Upper lobe of right lung (tissue), 1 donor: ENCODE measurements around the gene NMNAT3. TPM values are rescaled to one million over a fixed set of nuclear protein-coding genes. Genes with fewer than 3 reads are reported as not detected.
A peak's percentile ranks its signal among the peaks of the same experiment; 100 is the strongest.

Experiments
- ATAC-seq: fragments of 200-7000 bp; cut with Tn5 transposase; one replicate; pipeline ENCODE4 v1.9.1; 2020; ENCODE audit warnings: mild to moderate bottlenecking, moderate library complexity
- DNase-seq: peaks from one replicate; pipeline ENCODE4 v3.0.0-alpha.2; 2020
- H3K27ac ChIP-seq: fragments of 200-600 bp; one replicate; pipeline ENCODE4 v1.8.0; 2022
- H3K27me3 ChIP-seq: fragments of 200-600 bp; one replicate; pipeline ENCODE4 v1.8.0; 2022; ENCODE audit warnings: mild to moderate bottlenecking
- H3K36me3 ChIP-seq: fragments of 200-600 bp; one replicate; pipeline ENCODE4 v1.8.0; 2022
- H3K4me1 ChIP-seq: fragments of 200-600 bp; one replicate; pipeline ENCODE4 v1.8.0; 2022
- H3K4me3 ChIP-seq: fragments of 200-600 bp; one replicate; pipeline ENCODE4 v1.8.0; 2022; ENCODE audit warnings: mild to moderate bottlenecking
- H3K9me3 ChIP-seq: fragments of 200-600 bp; one replicate; pipeline ENCODE4 v1.8.0; 2022
- CTCF ChIP-seq: fragments of 200-600 bp; IDR thresholded peaks from one replicate; pipeline ENCODE4 v1.8.0; 2022; ENCODE audit warnings: antibody characterized with exemption
- intact Hi-C: fragments of 100-400 bp; cut with DNase I; formaldehyde crosslinking; loops from one replicate; pipeline ENCODE4 v1.11.0; 2022
- total RNA-seq: library from RNA; stranded (reverse); fragmentation: NEBNext Ultra II Directional; extraction: Animal tissue kit (Norgen Biotek cat#: 25700); gene quantifications from one replicate; pipeline ENCODE4 v1.2.1, GENCODE V29; 2021
- donor health status: DM: no; HTN: yes; CAD: no; lungs with severe emphysema.

Gene NMNAT3
- total RNA-seq, 1 donor from 2014 or later, result 4.6 TPM

DNA sequence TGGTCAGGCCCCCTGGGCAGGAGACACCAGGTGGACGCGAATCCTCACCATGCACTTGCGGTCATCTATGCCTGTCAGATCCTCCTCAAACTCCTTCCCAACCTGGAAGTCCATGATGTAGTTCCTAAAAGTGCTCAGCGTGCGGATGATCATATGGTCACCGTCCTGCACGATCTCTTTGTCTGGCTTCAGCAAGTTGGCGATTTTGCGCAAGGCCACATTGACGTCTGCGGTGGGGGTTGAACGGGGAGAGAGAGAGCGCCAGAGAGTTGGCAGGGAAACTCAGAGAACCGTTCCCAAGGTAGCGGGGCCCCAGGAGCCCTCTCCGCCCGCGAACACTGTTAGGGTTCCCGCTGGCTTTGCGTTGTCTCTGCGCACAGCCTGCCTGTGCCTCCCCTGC lies 139.0 kb downstream of the NMNAT3 start:
- intact Hi-C loops, result no loop called here
- no peak for TF ChIP-seq CTCF
- Histone ChIP-seq H3K4me3 (peak overlapping the region; percentile 66), H3K27me3 (no peaks in the 10 kb centered on the region), H3K4me1 (peaks cover 33% of the 10 kb centered on the region), H3K9me3 (no peaks in the 10 kb centered on the region), H3K36me3 (no peaks in the 10 kb centered on the region), H3K27ac (no peak overlapping the region)
- ATAC-seq (peak; percentile 11), DNase-seq (no peak)

DNA sequence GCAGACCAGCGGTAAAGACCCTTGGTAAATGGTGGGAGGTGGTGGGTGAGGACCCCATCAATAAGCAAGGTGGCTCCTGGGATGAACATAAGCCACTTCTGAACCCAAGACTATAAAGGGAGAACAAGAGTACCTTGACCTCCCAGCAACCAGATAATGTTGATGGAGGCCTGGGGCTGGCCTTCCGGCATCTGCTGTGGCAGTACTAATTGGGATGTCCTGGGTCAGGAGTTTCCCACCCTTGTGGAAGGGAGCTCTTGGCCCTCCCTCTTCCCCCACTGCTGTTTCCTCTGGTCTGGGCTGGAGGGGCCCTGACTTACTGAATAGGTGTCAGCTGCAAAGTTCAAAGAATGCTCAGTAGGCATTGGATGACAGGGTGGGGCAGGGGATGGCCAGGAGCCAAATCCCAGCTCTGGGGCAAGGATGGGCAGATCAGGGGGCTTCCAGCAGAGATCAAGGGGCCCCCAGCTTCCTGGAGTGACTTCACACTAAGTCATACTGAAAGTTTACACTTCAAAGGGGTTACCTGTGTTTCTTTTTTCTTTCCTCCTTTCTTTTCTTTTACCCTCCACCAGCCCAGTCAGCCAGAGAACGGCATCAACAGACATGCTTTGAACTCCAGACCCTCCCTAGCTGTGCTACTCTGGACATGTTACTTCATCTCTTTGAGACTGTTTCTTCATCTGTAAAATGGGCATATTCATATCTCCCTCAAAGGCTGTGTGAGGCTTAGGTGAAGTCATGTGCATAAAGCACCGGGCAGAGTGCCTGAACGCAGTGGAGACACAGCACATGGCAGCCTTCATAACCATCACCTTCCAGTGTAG lies 139.8 kb downstream of the NMNAT3 start:
- Histone ChIP-seq H3K36me3 (no peaks in the 10 kb centered on the region), H3K4me1 (peaks cover 34% of the 10 kb centered on the region), H3K4me3 (no peak overlapping the region), H3K27ac (no peak overlapping the region), H3K27me3 (no peaks in the 10 kb centered on the region), H3K9me3 (no peaks in the 10 kb centered on the region)
- intact Hi-C loops, result no loop called here
- TF ChIP-seq CTCF, result no peak
- DNase-seq (no peak), ATAC-seq (no peak)

- H3K9me3 ChIP-seq, result no peaks in the 10 kb centered on the region
- intact Hi-C loops, result no loop called here
- no peak for ATAC-seq
- H3K36me3 ChIP-seq, result no peaks in the 10 kb centered on the region
- no peak for TF ChIP-seq CTCF
- H3K4me3 ChIP-seq, result no peak overlapping the region
- DNase-seq, result no peak
- peaks cover 34% of the 10 kb centered on the region for H3K4me1 ChIP-seq
- no peaks in the 10 kb centered on the region for H3K27me3 ChIP-seq
- H3K27ac ChIP-seq, result no peak overlapping the region
Observed at GRCh38 chr3:139537361-139537760, 140.4 kb downstream of the NMNAT3 start.

DNA sequence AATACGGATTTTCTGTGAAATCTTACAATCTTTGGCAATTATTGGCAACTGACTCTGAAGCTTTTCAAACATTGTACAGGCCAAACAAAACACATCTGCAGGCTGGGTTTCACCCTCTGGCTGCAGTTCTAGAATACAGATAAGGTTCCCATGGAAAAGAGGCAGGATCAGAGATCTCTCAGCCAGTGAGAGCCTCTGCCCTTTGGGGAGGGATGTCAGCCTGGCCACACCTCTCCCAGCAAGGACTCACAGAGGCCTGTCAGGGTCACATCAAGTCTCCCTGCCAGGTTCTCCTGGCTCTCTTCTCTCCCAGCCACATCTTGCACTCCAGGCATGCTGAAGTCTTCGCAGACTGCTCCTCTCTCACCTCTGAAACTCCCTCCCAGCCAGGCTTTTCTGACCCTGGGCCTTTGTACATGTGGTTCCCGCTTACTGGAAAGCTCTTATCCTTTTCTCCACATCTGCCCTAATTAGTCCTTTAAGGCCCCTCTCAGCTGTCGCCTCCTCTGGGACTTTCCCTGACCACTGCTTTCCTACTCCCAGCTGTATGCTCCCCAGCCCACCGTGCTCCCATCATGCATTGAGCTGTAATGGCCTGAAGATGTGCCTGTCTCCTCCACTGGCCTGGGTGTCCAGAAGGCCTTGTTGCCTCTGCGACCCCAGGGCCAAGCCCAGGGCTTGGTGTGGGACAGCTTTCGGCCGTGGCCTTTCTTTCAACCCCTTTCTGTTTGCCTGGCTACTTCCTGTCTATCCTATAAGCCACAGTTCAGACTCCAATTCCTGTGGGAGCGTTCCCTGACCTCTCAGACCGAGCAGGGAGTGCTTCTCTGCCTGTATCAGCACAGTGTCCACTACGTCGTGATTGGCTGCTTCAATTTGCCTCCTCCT lies 142.5 kb downstream of the NMNAT3 start:
- intact Hi-C loops, result no loop called here
- DNase-seq, result no peak
- peak; percentile 70 for ATAC-seq
- H3K27me3 ChIP-seq, result no peaks in the 10 kb centered on the region
- no peaks in the 10 kb centered on the region for H3K9me3 ChIP-seq
- peak overlapping the region; percentile 66 for H3K27ac ChIP-seq
- H3K36me3 ChIP-seq, result no peaks in the 10 kb centered on the region
- peaks cover 27% of the 10 kb centered on the region for H3K4me1 ChIP-seq
- H3K4me3 ChIP-seq, result no peak overlapping the region
- TF ChIP-seq CTCF, result no peak

GRCh38 chr3:139534455-139534812 lies 143.3 kb downstream of the NMNAT3 start:
- no peak for ATAC-seq
- no peaks in the 10 kb centered on the region for H3K36me3 ChIP-seq
- intact Hi-C loops, result no loop called here
- peak overlapping the region; percentile 66 for H3K27ac ChIP-seq
- no peaks in the 10 kb centered on the region for H3K27me3 ChIP-seq
- no peaks in the 10 kb centered on the region for H3K9me3 ChIP-seq
- TF ChIP-seq CTCF, result no peak
- peaks cover 23% of the 10 kb centered on the region for H3K4me1 ChIP-seq
- no peak for DNase-seq
- no peak overlapping the region for H3K4me3 ChIP-seq
